Activated CD4-positive, alpha-beta T cell treated with anti-CD3 and anti-CD28 coated beads, Interleukin-2, amount 50 U/mL, for 16 hours (primary cell): Measurements from ENCODE around the gene C9orf152.
"Not testable (repeated sequence)": the region's sequence is repeated elsewhere in the genome, so short reads cannot be mapped to it uniquely, and the experiment has no call there.

ENCODE experiments used
- DNase-seq: peaks from one replicate; pipeline ENCODE4 v3.0.0-alpha.2; 2020

Gene C9orf152

GRCh38 chr9:110214090-110214489 is 6.1 kb upstream of the C9orf152 start:
- no peak for DNase-seq

- no peak for DNase-seq
These were observed 5.6 kb upstream of the C9orf152 start for GRCh38 chr9:110213413-110214044.

GRCh38 chr9:110207071-110207641 is 803 bp downstream of the C9orf152 start:
- no peak for DNase-seq

GRCh38 chr9:110206389-110206788 is 1.6 kb downstream of the C9orf152 start:
- DNase-seq, result no peak

GRCh38 chr9:110205612-110206011 is 2.3 kb downstream of the C9orf152 start:
- DNase-seq, result not testable (repeated sequence)

- no peak for DNase-seq
These were observed 5.7 kb downstream of the C9orf152 start for GRCh38 chr9:110202232-110202631.

GRCh38 chr9:110199643-110200042 is 8.3 kb downstream of the C9orf152 start:
- no peak for DNase-seq

- DNase-seq, result no peak
These were observed 9.6 kb downstream of the C9orf152 start for GRCh38 chr9:110198357-110198756.

GRCh38 chr9:110197330-110198187 is 10.4 kb downstream of the C9orf152 start:
- DNase-seq, result no peak

GRCh38 chr9:110196084-110196499 is 11.9 kb downstream of the C9orf152 start:
- DNase-seq, result not testable (repeated sequence)

- no peak for DNase-seq
These were observed 15.3 kb downstream of the C9orf152 start for GRCh38 chr9:110192531-110193261.

GRCh38 chr9:110191615-110192014 is 16.3 kb downstream of the C9orf152 start:
- DNase-seq, result no peak

- no peak for DNase-seq
These were observed 18.2 kb downstream of the C9orf152 start for GRCh38 chr9:110189559-110190320.

GRCh38 chr9:110188991-110189390 is 19.0 kb downstream of the C9orf152 start:
- DNase-seq, result no peak

GRCh38 chr9:110188101-110188500 is 19.9 kb downstream of the C9orf152 start:
- no peak for DNase-seq

- DNase-seq, result no peak
These were observed 20.8 kb downstream of the C9orf152 start for GRCh38 chr9:110187126-110187525.

- no peak for DNase-seq
These were observed 21.7 kb downstream of the C9orf152 start for GRCh38 chr9:110186254-110186653.

- DNase-seq, result no peak
These were observed 22.2 kb downstream of the C9orf152 start for GRCh38 chr9:110185806-110186205.

GRCh38 chr9:110183208-110184145 is 24.5 kb downstream of the C9orf152 start:
- peak; percentile 69 for DNase-seq

- DNase-seq, result no peak
These were observed 27.2 kb downstream of the C9orf152 start for GRCh38 chr9:110180511-110181434.
